OCI-LY7 (cell line): ENCODE results near the gene SAMD10. TPM values are rescaled to one million over a fixed set of nuclear protein-coding genes. Genes with fewer than 3 reads are reported as not detected.

ENCODE experiments used
- BruUV-seq: library from RNA; stranded (reverse); fragments of 400-500 nt; replicated peaks from 2 replicates; lab custom pipeline; 2021; lab: Mats Ljungman, UMichigan
- CTCF ChIA-PET: fragments of 300-600 bp; sonication (Branson Sonifier 250); formaldehyde crosslinking; loops from one replicate; lab custom pipeline; 2022; ENCODE audit warnings: antibody characterized with exemption; ENCODE audit not compliant: unreplicated experiment; lab: Charles Lee
- POLR2A ChIA-PET: fragments of 300-600 bp; sonication (Branson Sonifier 250); formaldehyde crosslinking; loops from one replicate; lab custom pipeline; 2022; ENCODE audit warnings: antibody characterized with exemption; lab: Charles Lee
- DNase-seq: peaks from one replicate; pipeline ENCODE4 v3.0.0-alpha.2; 2015; ENCODE audit warnings: low spot score
- H2AFZ ChIP-seq: fragments of 200-600 bp; sonication (generic), shearing (Covaris generic); 2 replicates; pipeline ENCODE4 v1.6.1; 2014; ENCODE audit warnings: mild to moderate bottlenecking, antibody characterized with exemption, low read length, moderate library complexity
- H3K27ac ChIP-seq: fragments of 200-600 bp; sonication (generic); 2 replicates; pipeline ENCODE4 v1.5.1; 2014; ENCODE audit warnings: mixed run types, low read depth, mild to moderate bottlenecking, moderate library complexity, low read length, inconsistent platforms; ENCODE audit not compliant: poor library complexity, severe bottlenecking
- H3K36me3 ChIP-seq: fragments of 200-600 bp; sonication (generic); 2 replicates; pipeline ENCODE4 v1.6.1; 2014; ENCODE audit warnings: mild to moderate bottlenecking, antibody characterized with exemption, low read length, moderate library complexity, mixed read lengths; ENCODE audit not compliant: insufficient read depth
- H3K4me1 ChIP-seq: fragments of 200-600 bp; sonication (generic); 2 replicates; pipeline ENCODE4 v1.5.1; 2014; ENCODE audit warnings: mild to moderate bottlenecking, low read length; ENCODE audit not compliant: insufficient read depth, poor library complexity, severe bottlenecking
- H3K4me2 ChIP-seq: fragments of 200-600 bp; sonication (generic); 2 replicates; pipeline ENCODE4 v1.6.1; 2014; ENCODE audit warnings: mild to moderate bottlenecking, low read length
- H3K4me3 ChIP-seq: fragments of 200-600 bp; sonication (generic); 2 replicates; pipeline ENCODE4 v1.5.1; 2014; ENCODE audit warnings: mild to moderate bottlenecking, low read depth, low read length; ENCODE audit not compliant: poor library complexity, severe bottlenecking
- H3K79me2 ChIP-seq: fragments of 200-600 bp; sonication (generic); 2 replicates; pipeline ENCODE4 v1.6.1; 2016; ENCODE audit warnings: low read depth, mild to moderate bottlenecking, low read length, moderate library complexity, mixed read lengths; ENCODE audit not compliant: insufficient read depth
- H3K9me2 ChIP-seq: fragments of 200-600 bp; sonication (generic); 2 replicates; pipeline ENCODE4 v1.6.1; 2016; ENCODE audit warnings: mild to moderate bottlenecking, low read length, mixed read lengths; ENCODE audit not compliant: insufficient read depth
- H3K9me3 ChIP-seq: fragments of 200-600 bp; sonication (generic); 2 replicates; pipeline ENCODE4 v1.6.1; 2014; ENCODE audit warnings: mild to moderate bottlenecking, mixed run types, low read length, mixed read lengths
- H4K20me1 ChIP-seq: fragments of 200-600 bp; sonication (generic); 2 replicates; pipeline ENCODE4 v1.6.1; 2014; ENCODE audit warnings: mild to moderate bottlenecking, antibody characterized with exemption, low read length, moderate library complexity, mixed read lengths; ENCODE audit not compliant: insufficient read depth
- CTCF ChIP-seq: fragments of 200-600 bp; sonication (generic); conservative IDR thresholded peaks from 2 replicates; pipeline ENCODE4 v1.5.1; 2014; ENCODE audit warnings: mild to moderate bottlenecking, antibody characterized with exemption, low read length, moderate library complexity, mixed read lengths
- EZH2phosphoT487 ChIP-seq: fragments of 200-600 bp; sonication (generic); IDR thresholded peaks from 2 replicates; pipeline ENCODE4 v1.6.1; 2018; ENCODE audit warnings: low read depth, borderline replicate concordance, mild to moderate bottlenecking, mixed run types, antibody characterized with exemption, low read length, moderate library complexity, mixed read lengths
- intact Hi-C: fragments of 100-400 bp; cut with micrococcal nuclease; formaldehyde crosslinking; loops from one replicate; pipeline ENCODE4 v1.10.0; 2022; ENCODE audit not compliant: unreplicated experiment
- total RNA-seq, 2 experiments: library from RNA; depleted of rRNA in 1 of 2; stranded (reverse); fragments of >200 nt in 1 of 2; shearing (Covaris generic) in 1 of 2; gene quantifications; 2 replicates each; pipeline ENCODE4 v1.2.3, GENCODE V29; 2014 to 2022

SAMD10 gene
- total RNA-seq, 2 experiments from 2014 or later: 11.9 to 12.0 TPM

- no peak overlapping the region for H3K4me3 ChIP-seq
- BruUV-seq: no TSS peak
- ChIA-PET CTCF (no interaction called here), POLR2A (no interaction called here)
- H3K9me3 ChIP-seq: peaks cover 13% of the 10 kb centered on the region; the same call in 1 of the 2 replicates
- DNase-seq: no peak
- H3K4me2 ChIP-seq: no peak overlapping the region
- intact Hi-C loops: no loop called here
- peaks cover 88% of the 10 kb centered on the region for H3K36me3 ChIP-seq
- H3K79me2 ChIP-seq: no peaks in the 10 kb centered on the region
- no peaks in the 10 kb centered on the region for H3K9me2 ChIP-seq
- TF ChIP-seq CTCF: no peak
- no peak for TF ChIP-seq EZH2phosphoT487
- no peak overlapping the region for H3K27ac ChIP-seq
- H4K20me1 ChIP-seq: no peaks in the 10 kb centered on the region
- H3K4me1 ChIP-seq: peaks cover 13% of the 10 kb centered on the region
- no peak overlapping the region for H2AFZ ChIP-seq
Measured at GRCh38 chr20:64010711-64011237, 31.3 kb upstream of the SAMD10 start.

DNA sequence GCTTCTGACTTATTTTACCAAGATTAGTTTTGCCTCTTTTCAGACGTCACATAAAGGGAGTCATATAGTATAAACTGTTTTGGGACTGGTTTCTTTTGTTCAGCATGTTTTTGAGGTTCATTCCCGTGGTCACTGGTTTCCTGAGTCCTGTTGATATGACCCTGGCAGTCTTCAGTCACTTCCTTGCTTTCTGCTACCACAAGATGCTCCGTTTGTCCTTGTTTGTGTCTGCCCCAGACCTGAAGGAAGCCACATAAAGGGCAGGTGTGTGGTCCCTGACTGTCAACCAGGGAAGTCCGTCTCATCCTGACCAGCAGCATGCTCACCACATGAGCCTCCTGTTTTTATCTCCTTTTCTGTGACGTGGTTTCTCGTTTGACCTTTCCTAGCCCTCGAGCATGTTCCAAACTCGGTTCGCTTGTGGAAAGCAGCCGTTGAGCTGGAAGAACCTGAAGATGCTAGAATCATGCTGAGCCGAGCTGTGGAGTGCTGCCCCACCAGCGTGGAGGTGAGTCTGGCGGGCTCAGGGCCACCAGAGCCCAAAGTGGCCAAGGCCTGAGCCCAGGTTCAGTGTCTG lies 30.5 kb upstream of the SAMD10 start:
- peaks cover 13% of the 10 kb centered on the region; the same call in 1 of the 2 replicates for H3K9me3 ChIP-seq
- H3K9me2 ChIP-seq: no peaks in the 10 kb centered on the region
- no peak overlapping the region for H3K4me3 ChIP-seq
- H3K79me2 ChIP-seq: no peaks in the 10 kb centered on the region
- H2AFZ ChIP-seq: no peak overlapping the region
- POLR2A ChIA-PET: interaction anchor here (1.0 kb wide), 1 partner anchor 28 kb away, joined by 3 read pairs; no protein-coding TSS in a partner anchor
- CTCF ChIA-PET: no interaction called here
- no peak for DNase-seq
- peaks cover 13% of the 10 kb centered on the region for H3K4me1 ChIP-seq
- intact Hi-C loops: no loop called here
- no TSS peak for BruUV-seq
- H3K27ac ChIP-seq: no peak overlapping the region
- H3K4me2 ChIP-seq: no peak overlapping the region
- no peaks in the 10 kb centered on the region for H4K20me1 ChIP-seq
- peaks cover 88% of the 10 kb centered on the region for H3K36me3 ChIP-seq
- no peak for TF ChIP-seq CTCF
- TF ChIP-seq EZH2phosphoT487: no peak

DNA sequence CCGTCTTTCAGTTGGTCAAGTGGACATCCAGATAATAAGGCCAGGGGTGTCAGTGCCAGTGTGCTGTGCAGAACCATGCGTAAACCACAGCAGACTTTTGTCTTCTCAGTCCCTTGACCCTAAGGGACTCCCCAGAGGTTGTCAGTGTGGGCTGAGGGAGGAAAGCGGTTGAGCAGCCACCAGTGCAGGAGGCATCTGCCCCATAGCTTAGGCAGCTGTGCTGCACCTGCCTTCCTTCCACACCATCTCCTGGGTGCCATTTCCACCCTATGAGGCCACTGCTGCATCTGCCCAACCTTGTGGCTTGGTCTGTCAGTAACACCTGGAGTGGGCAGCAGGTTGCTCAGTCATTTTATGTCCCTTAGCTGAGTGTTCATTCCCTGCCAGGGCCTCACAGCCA lies 27.5 kb upstream of the SAMD10 start:
- H3K4me2 ChIP-seq: no peak overlapping the region
- POLR2A ChIA-PET: interaction anchor here (0.6 kb wide), 1 partner anchor 151 kb away, joined by 3 read pairs; no protein-coding TSS in a partner anchor
- peaks cover 13% of the 10 kb centered on the region; the same call in 1 of the 2 replicates for H3K9me3 ChIP-seq
- DNase-seq: no peak
- no peaks in the 10 kb centered on the region for H3K4me1 ChIP-seq
- H3K79me2 ChIP-seq: no peaks in the 10 kb centered on the region
- no peak overlapping the region for H3K4me3 ChIP-seq
- H2AFZ ChIP-seq: no peak overlapping the region
- no peak overlapping the region for H3K27ac ChIP-seq
- peaks cover 87% of the 10 kb centered on the region for H3K36me3 ChIP-seq
- H3K9me2 ChIP-seq: no peaks in the 10 kb centered on the region
- H4K20me1 ChIP-seq: no peaks in the 10 kb centered on the region
- TF ChIP-seq EZH2phosphoT487: no peak
- intact Hi-C loops: no loop called here
- CTCF ChIA-PET: no interaction called here
- BruUV-seq: no TSS peak
